Middle frontal gyrus (tissue), 1 donor: ENCODE results near the gene RBPJL.
A peak's percentile ranks its signal among the peaks of the same experiment; 100 is the strongest.
"Not testable (repeated sequence)": the region's sequence is repeated elsewhere in the genome, so short reads cannot be mapped to it uniquely, and the experiment has no call there.

Experiments used
- DNase-seq: peaks from one replicate; pipeline ENCODE4 v3.0.0-alpha.2; 2015; ENCODE audit warnings: low spot score; ENCODE audit errors: extremely low spot score

Gene RBPJL

GRCh38 chr20:45341939-45342854 lies 35.6 kb downstream of the RBPJL start:
- no peak for DNase-seq

GRCh38 chr20:45342855-45343531 lies 36.4 kb downstream of the RBPJL start:
- DNase-seq = no peak

GRCh38 chr20:45343532-45344167 lies 37.0 kb downstream of the RBPJL start:
- no peak for DNase-seq

GRCh38 chr20:45344168-45344860 lies 37.7 kb downstream of the RBPJL start:
- DNase-seq = no peak

- DNase-seq = no peak
Observed at GRCh38 chr20:45345104-45345936, 38.7 kb downstream of the RBPJL start.

- DNase-seq = no peak
Observed at GRCh38 chr20:45346291-45346718, 39.7 kb downstream of the RBPJL start.

- no peak for DNase-seq
Observed at GRCh38 chr20:45346851-45347250, 40.2 kb downstream of the RBPJL start.

GRCh38 chr20:45347297-45347935 lies 40.8 kb downstream of the RBPJL start:
- DNase-seq = no peak

- DNase-seq = no peak
Observed at GRCh38 chr20:45347936-45348778, 41.5 kb downstream of the RBPJL start, which contains the start of gene SDC4. SDC4 (minus strand) TSS chr20:45348424; CDS start chr20:45348384, 40 bp downstream.

DNA sequence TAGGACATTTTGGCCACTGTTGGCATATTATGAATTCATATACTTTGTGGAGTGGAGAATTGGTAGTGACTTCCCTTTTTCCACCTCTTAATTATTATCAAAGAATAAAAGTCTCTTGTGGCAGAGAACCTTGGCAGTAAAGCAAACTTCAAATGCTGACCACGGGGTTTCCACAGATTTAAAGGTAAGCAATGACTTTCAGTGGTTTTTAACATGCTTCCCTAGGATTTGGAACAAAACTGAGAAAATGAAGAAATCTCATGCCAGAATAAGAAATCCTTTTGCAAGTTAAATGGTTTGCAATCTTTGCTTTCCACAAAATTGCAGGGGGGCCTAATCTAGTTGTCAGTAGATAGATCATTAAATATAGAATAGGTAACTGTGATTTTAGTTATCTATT lies 43.6 kb downstream of the RBPJL start:
- no peak for DNase-seq

- not testable (repeated sequence) for DNase-seq
Observed at GRCh38 chr20:45350795-45351194, 44.2 kb downstream of the RBPJL start.

DNA sequence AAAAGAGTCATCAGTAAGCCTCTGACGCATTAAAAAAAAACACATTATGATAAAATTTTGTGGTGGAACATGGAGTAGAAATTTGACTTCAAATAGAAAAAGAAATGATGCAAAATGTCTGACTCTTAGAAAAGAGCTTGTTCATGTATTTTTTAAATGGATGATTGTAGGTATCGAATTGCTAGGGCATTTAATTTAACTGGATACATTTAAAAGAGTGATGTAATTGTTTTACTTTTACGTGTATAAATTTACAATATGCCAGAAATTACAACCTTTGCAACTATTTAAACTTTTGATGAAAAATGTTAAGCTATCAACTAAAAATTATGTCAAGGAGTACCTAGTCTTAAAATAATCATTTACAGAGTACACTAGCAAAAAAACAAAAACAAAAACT lies 46.1 kb downstream of the RBPJL start:
- DNase-seq = no peak

GRCh38 chr20:45353746-45354145 lies 47.1 kb downstream of the RBPJL start:
- no peak for DNase-seq

GRCh38 chr20:45354423-45355208 lies 48.0 kb downstream of the RBPJL start:
- DNase-seq = no peak

DNA sequence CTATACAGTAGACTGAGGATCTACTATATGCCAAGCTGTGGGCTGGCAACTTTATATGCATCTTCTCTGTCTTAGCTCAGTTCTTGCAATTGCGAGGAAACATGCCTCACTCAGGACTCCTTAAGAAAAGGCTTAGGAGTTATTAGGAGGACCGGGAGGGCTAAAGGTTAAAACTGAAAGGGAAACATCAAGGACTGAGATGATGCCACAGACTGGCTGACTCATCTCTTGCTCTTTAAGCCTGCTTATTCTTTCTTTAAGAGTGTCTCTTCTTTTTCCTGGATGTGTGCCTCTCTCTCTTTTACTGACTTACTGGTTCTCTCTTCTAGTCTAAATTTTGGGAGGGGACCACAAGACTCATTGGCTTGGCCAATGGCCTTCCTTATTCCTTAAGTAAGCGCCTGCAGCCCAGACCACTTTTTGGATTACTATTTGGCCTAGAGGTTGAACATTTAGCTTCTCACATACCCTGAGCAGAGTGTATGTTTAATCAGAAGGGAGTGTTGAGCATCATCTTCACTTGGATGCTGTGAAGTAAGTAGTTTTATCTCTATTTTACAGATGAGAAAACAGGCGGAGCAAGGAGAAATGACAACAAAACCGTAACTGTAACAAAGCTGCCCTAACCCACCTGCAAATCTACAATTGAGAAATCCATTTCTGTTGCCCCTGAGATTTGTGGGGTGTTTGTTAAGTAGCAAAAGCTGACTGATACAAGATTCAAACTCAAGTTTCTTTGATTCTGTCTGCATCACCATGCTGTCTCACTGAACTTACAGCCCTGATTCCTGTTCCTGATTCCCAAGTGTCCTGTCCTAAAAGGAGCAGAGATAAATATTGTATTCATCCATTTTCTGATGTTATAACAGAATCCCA lies 48.8 kb downstream of the RBPJL start:
- DNase-seq = no peak

DNA sequence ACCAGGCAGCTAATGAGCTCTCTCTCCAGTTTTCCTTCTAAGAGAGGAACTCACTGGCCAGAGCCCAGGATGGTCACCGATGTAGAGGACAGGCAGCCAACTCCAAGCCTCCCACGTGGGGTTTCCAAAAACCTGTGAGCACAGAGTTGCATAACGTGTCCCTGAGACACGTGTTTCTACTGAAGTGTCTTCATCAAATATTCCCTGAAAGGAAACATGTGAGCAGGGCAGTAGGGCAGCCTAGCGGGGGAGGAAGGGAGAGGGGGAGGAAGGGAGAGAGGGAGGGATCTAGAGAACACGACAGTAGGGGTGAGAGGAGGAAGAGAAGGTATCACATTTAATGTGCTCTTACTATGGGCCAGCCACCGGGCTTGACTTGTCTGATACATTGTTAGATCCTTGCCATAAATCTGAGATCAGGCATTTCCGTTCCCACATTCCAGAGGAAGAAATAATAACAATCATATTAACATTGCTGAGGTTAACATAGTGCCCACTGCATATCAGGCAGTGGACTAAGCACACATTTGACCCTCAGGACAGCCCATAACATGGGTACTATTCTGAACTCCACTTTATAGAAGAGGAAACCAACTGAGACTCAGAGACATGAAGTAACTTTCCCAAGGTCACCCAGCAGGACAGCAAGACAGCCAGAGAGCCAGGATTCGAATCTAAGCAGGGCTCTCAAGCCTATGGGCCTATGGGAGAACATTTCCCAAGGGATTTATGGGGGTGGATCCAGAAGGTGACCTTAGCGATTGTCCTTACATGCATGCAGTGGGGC lies 51.8 kb downstream of the RBPJL start:
- DNase-seq = peak; percentile 58

GRCh38 chr20:45359069-45359405 lies 52.4 kb downstream of the RBPJL start:
- DNase-seq = no peak
